HCT116 (cell line): ENCODE results near the gene CSGALNACT2. TPM values are rescaled to one million over a fixed set of nuclear protein-coding genes. Genes with fewer than 3 reads are reported as not detected.

Experiments used
- ATAC-seq: fragments of 200-7000 bp; cut with Tn5 transposase; 2 replicates; pipeline ENCODE4 v1.9.1; 2020; ENCODE audit warnings: mild to moderate bottlenecking, moderate library complexity
- BruUV-seq: library from RNA; stranded (reverse); fragments of 400-500 nt; replicated peaks from 2 replicates; lab custom pipeline; 2021; lab: Mats Ljungman, UMichigan
- CTCF ChIA-PET: fragments of 300-600 bp; sonication (Branson Sonifier 250); formaldehyde crosslinking; loops from one replicate; lab custom pipeline; 2021; ENCODE audit warnings: antibody characterized with exemption; lab: Charles Lee
- POLR2A ChIA-PET: fragments of 300-600, 350-600 bp; sonication (Branson Sonifier 250); formaldehyde crosslinking; loops from one replicate; lab custom pipeline; 2021; ENCODE audit warnings: antibody characterized with exemption; lab: Charles Lee
- RAD21 ChIA-PET, 2 experiments: fragments of 300-600 bp; sonication (Branson Sonifier 250); formaldehyde crosslinking; loops; one replicate each; lab custom pipeline; 2023; ENCODE audit warnings: low total read pairs in 2 of 2; ENCODE audit not compliant: uncharacterized antibody in 2 of 2, unreplicated experiment in 2 of 2, low non-redundant PET in 1 of 2; lab: Charles Lee
- DNase-seq: peaks from one replicate; pipeline ENCODE4 v3.0.0-alpha.2; 2010; ENCODE audit warnings: low read depth, low spot score
- H2AFZ ChIP-seq: fragments of 200-600 bp; shearing (Covaris generic), sonication (generic); 2 replicates; pipeline ENCODE4 v1.6.1; 2017; ENCODE audit warnings: low read depth, mixed run types, mixed read lengths, antibody characterized with exemption, low read length; ENCODE audit not compliant: poor library complexity, severe bottlenecking
- H3K27ac ChIP-seq: 2 replicates; pipeline ENCODE4 v1.5.1; 2012; ENCODE audit warnings: low read depth, low read length
- H3K27me3 ChIP-seq: fragments of 200-600 bp; sonication (generic); 2 replicates; pipeline ENCODE4 v1.6.1; 2016; ENCODE audit warnings: mixed run types, low read length, mixed read lengths; ENCODE audit not compliant: insufficient read depth
- H3K36me3 ChIP-seq, 2 experiments: fragments of 200-500 bp in 1 of 2; fragments of 200-600 bp in 1 of 2; sonication (Bioruptor generic) in 1 of 2; sonication (generic) in 1 of 2; 2 replicates each; pipeline versions ENCODE4 v1.5.1 to v1.6.1; 2014 to 2016; ENCODE audit warnings: low read length in 2 of 2, inconsistent platforms in 1 of 2, mixed read lengths in 1 of 2, mixed run types in 1 of 2; ENCODE audit not compliant: insufficient read depth in 2 of 2, control insufficient read depth in 1 of 2
- H3K4me1 ChIP-seq, 2 experiments: fragments of 200-600 bp in 1 of 2; sonication (generic) in 1 of 2; 2 replicates each; pipeline versions ENCODE4 v1.5.1 to v1.6.1; 2012 to 2017; ENCODE audit warnings: low read length in 2 of 2, inconsistent platforms in 1 of 2, mild to moderate bottlenecking in 1 of 2, mixed read lengths in 1 of 2, mixed run types in 1 of 2, moderate library complexity in 1 of 2; ENCODE audit not compliant: insufficient read depth in 2 of 2, control insufficient read depth in 1 of 2
- H3K4me2 ChIP-seq: fragments of 200-600 bp; sonication (generic); 2 replicates; pipeline ENCODE4 v1.6.1; 2017; ENCODE audit warnings: mixed run types, low read length, mixed read lengths
- H3K4me3 ChIP-seq, 2 experiments: fragments of 200-600 bp in 1 of 2; sonication (generic) in 1 of 2; replicated peaks in 1 of 2; 2 replicates each; pipeline ENCODE4 v1.5.1; 2011 to 2016; ENCODE audit warnings: low read length in 2 of 2, control low read depth in 1 of 2, low read depth in 1 of 2, mild to moderate bottlenecking in 1 of 2, mixed read lengths in 1 of 2, mixed run types in 1 of 2
- H3K79me2 ChIP-seq: fragments of 200-600 bp; sonication (generic); 2 replicates; pipeline ENCODE4 v1.6.1; 2017; ENCODE audit warnings: mild to moderate bottlenecking, mixed run types, low read length, moderate library complexity, mixed read lengths; ENCODE audit not compliant: insufficient read depth
- H3K9ac ChIP-seq: fragments of 200-600 bp; sonication (generic); 2 replicates; pipeline ENCODE4 v1.6.1; 2016; ENCODE audit warnings: low read length, mixed read lengths
- H3K9me2 ChIP-seq: fragments of 200-600 bp; sonication (generic), shearing (Covaris generic); 2 replicates; pipeline ENCODE4 v1.6.1; 2017; ENCODE audit warnings: mixed run types, mild to moderate bottlenecking, moderate library complexity; ENCODE audit not compliant: insufficient read depth
- H3K9me3 ChIP-seq, 2 experiments: fragments of 200-500 bp in 1 of 2; fragments of 200-600 bp in 1 of 2; sonication (Bioruptor generic) in 1 of 2; sonication (generic) in 1 of 2; 2 replicates each; pipeline ENCODE4 v1.6.1; 2014 to 2017; ENCODE audit warnings: low read length in 2 of 2, mixed read lengths in 2 of 2, inconsistent platforms in 1 of 2, low read depth in 1 of 2, mild to moderate bottlenecking in 1 of 2, mixed run types in 1 of 2, moderate library complexity in 1 of 2; ENCODE audit not compliant: control insufficient read depth in 1 of 2, insufficient read depth in 1 of 2
- H4K20me1 ChIP-seq: fragments of 200-600 bp; sonication (generic), shearing (Covaris generic); 2 replicates; pipeline ENCODE4 v1.6.1; 2017; ENCODE audit warnings: mixed run types, mild to moderate bottlenecking, moderate library complexity; ENCODE audit not compliant: insufficient read depth
- CBX3 ChIP-seq: IDR thresholded peaks from 2 replicates; pipeline ENCODE4 v1.6.1; 2012; ENCODE audit warnings: low read depth
- EGR1 ChIP-seq: IDR thresholded peaks from 2 replicates; pipeline ENCODE4 v1.6.1; 2012; ENCODE audit warnings: low read depth
- EZH2 ChIP-seq: fragments of 200-600 bp; sonication (generic); IDR thresholded peaks from 2 replicates; pipeline ENCODE4 v1.6.1; 2017; ENCODE audit warnings: antibody characterized with exemption, mixed run types
- SIN3A ChIP-seq: IDR thresholded peaks from 2 replicates; pipeline ENCODE4 v1.6.1; 2012; ENCODE audit warnings: low read depth
- SP1 ChIP-seq: IDR thresholded peaks from 2 replicates; pipeline ENCODE4 v1.6.1; 2012; ENCODE audit warnings: low read depth
- ZBTB33 ChIP-seq: IDR thresholded peaks from 2 replicates; pipeline ENCODE4 v1.6.1; 2011; ENCODE audit warnings: mild to moderate bottlenecking, low read length, moderate library complexity; ENCODE audit not compliant: insufficient replicate concordance; ENCODE audit errors: extremely low read depth
- intact Hi-C: fragments of 100-400 bp; cut with micrococcal nuclease; formaldehyde crosslinking; loops from 2 replicates; pipeline ENCODE4 v1.10.0; 2022
- total RNA-seq: library from RNA; stranded (reverse); gene quantifications from one replicate; pipeline ENCODE4 v1.2.1, GENCODE V29; 2021; ENCODE audit not compliant: unreplicated experiment

Gene CSGALNACT2
- total RNA-seq, 1 experiment from 2014 or later, result 9.9 TPM

GRCh38 chr10:43136432-43136831, 1.8 kb upstream of the CSGALNACT2 start:
- intact Hi-C loops, result no loop called here
- POLR2A ChIA-PET, result no interaction called here
- H3K4me2 ChIP-seq, result no peak overlapping the region
- no peak overlapping the region for H3K27ac ChIP-seq
- no peak for DNase-seq
- no peak overlapping the region for H3K4me3 ChIP-seq
- RAD21 ChIA-PET, result no interaction called here
- no peaks in the 10 kb centered on the region for H3K36me3 ChIP-seq
- TF ChIP-seq SP1 (no peak), ZBTB33 (no peak), EZH2 (no peak), CBX3 (no peak), SIN3A (no peak)
- TF ChIP-seq, all 23 proteins: peak for 0
- ATAC-seq, result no peak
- Histone ChIP-seq H3K27me3 (no peaks in the 10 kb centered on the region), H2AFZ (no peak overlapping the region), H3K9me3 (no peaks in the 10 kb centered on the region), H3K9ac (no peak overlapping the region), H3K79me2 (peaks cover 25% of the 10 kb centered on the region), H4K20me1 (no peaks in the 10 kb centered on the region), H3K9me2 (no peaks in the 10 kb centered on the region), H3K4me1 (peaks cover 3 to 16% of the 10 kb centered on the region in 2 experiments; a peak in 3 of 4 replicates)
- CTCF ChIA-PET, result no interaction called here
- TSS peak; percentile 57 for BruUV-seq

DNA sequence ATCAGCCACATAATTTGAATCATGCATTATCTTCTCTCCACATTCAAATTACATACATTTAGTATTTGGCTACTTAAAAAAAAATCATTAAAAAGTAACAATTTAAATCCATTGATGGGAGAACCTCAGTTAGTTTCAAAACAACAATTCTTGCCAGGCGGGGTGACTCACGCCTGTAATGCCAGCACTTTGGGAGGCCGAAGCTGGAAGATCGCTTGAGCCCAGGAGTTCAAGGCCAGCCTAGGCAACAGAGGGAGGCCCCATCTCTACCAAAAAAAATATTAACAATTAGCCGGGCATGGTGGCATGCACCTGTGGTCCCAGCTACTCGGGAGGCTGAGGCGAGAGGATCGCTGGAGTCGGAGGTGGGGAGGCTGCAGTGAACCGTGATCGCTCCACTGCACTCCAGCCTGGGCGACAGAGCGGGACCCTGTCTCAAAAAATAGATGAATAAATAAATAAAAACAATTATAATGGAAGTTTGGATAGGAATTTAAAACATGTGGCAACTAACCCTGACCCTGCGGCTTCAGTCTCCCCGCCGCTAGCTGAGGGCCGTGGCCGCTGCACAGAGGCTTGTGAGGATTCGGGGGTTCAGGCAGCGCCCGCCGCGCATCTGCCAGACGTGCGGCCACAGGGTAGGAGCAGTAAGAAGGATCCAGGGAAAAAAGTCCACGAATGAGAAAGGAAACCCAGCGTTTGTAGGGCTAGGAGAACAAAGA, 1.1 kb upstream of the CSGALNACT2 start:
- H3K4me2 ChIP-seq, result peak overlapping the region; percentile 94
- H3K9me2 ChIP-seq, result no peaks in the 10 kb centered on the region
- H3K27me3 ChIP-seq, result no peaks in the 10 kb centered on the region
- H4K20me1 ChIP-seq, result no peaks in the 10 kb centered on the region
- no peak for TF ChIP-seq EGR1
- no peak for TF ChIP-seq SP1
- TF ChIP-seq EZH2, result no peak
- no peak for DNase-seq
- H3K27ac ChIP-seq, result peak overlapping the region; percentile 89
- intact Hi-C loops, result no loop called here
- RAD21 ChIA-PET, result interaction anchor here in 1 of 2 experiments (0.9 kb wide), 1 partner anchor 273 kb away, joined by 3 read pairs; no protein-coding TSS in a partner anchor
- POLR2A ChIA-PET, result no interaction called here
- H3K4me3 ChIP-seq, result peak overlapping the region; percentile 69 to 96
- H2AFZ ChIP-seq, result no peak overlapping the region
- no peaks in the 10 kb centered on the region for H3K36me3 ChIP-seq
- no TSS peak for BruUV-seq
- H3K9me3 ChIP-seq, result no peaks in the 10 kb centered on the region
- CTCF ChIA-PET, result no interaction called here
- peaks cover 3 to 16% of the 10 kb centered on the region in 2 experiments; a peak in 3 of 4 replicates for H3K4me1 ChIP-seq
- no peak for ATAC-seq
- H3K9ac ChIP-seq, result peak overlapping the region; percentile 70
- H3K79me2 ChIP-seq, result peaks cover 30% of the 10 kb centered on the region
